HL-60 (cell line): ENCODE results near the gene GUCY1A2.

Experiments used
- CTCF ChIP-seq: IDR thresholded peaks from one replicate; pipeline ENCODE4 v1.5.1; 2011; ENCODE audit warnings: low read length, control low read depth, inconsistent platforms; ENCODE audit not compliant: insufficient read depth
- POLR2AphosphoS5 ChIP-seq: IDR thresholded peaks from 2 replicates; pipeline ENCODE4 v1.6.1; 2012; ENCODE audit warnings: low read depth
- SPI1 ChIP-seq: IDR thresholded peaks from 2 replicates; pipeline ENCODE4 v1.6.1; 2012; ENCODE audit warnings: low read depth, mild to moderate bottlenecking, borderline replicate concordance

- TF ChIP-seq POLR2AphosphoS5 = no peak
- TF ChIP-seq CTCF = no peak
- TF ChIP-seq SPI1 = no peak
Measured at GRCh38 chr11:106961518-106961917, 56.8 kb downstream of the GUCY1A2 start.
